A673 (cell line): Measurements from ENCODE around the gene TMEM273. TPM values are rescaled to one million over a fixed set of nuclear protein-coding genes. Genes with fewer than 3 reads are reported as not detected.

ENCODE experiments used
- BruUV-seq: library from RNA; stranded (reverse); fragments of 400-500 nt; replicated peaks from 2 replicates; lab custom pipeline; 2021; lab: Mats Ljungman, UMichigan
- CTCF ChIA-PET: fragments of 300-600 bp; sonication (Branson Sonifier 250); formaldehyde crosslinking; loops from one replicate; lab custom pipeline; 2022; ENCODE audit warnings: antibody characterized with exemption; lab: Charles Lee
- POLR2A ChIA-PET: fragments of 300-600 bp; sonication (Branson Sonifier 250); formaldehyde crosslinking; loops from one replicate; lab custom pipeline; 2022; ENCODE audit warnings: antibody characterized with exemption; ENCODE audit not compliant: low non-redundant PET; lab: Charles Lee
- DNase-seq: peaks from one replicate; pipeline ENCODE4 v3.0.0-alpha.2; 2015; ENCODE audit warnings: low spot score
- H3K27ac ChIP-seq: fragments of 200-600 bp; sonication (generic); 2 replicates; pipeline ENCODE4 v1.5.1; 2016; ENCODE audit warnings: mixed run types, low read depth, mild to moderate bottlenecking, mixed read lengths, antibody characterized with exemption, low read length; ENCODE audit not compliant: poor library complexity, severe bottlenecking
- H3K27me3 ChIP-seq: fragments of 200-600 bp; sonication (generic); replicated peaks from 2 replicates; pipeline ENCODE4 v1.6.1; 2017; ENCODE audit warnings: mixed run types, low read depth, mild to moderate bottlenecking, mixed read lengths, antibody characterized with exemption, low read length; ENCODE audit not compliant: insufficient read depth, poor library complexity
- H3K36me3 ChIP-seq: fragments of 200-600 bp; sonication (generic); 2 replicates; pipeline ENCODE4 v1.6.1; 2016; ENCODE audit warnings: mixed run types, mild to moderate bottlenecking, mixed read lengths, antibody characterized with exemption, low read length; ENCODE audit not compliant: insufficient read depth, poor library complexity, severe bottlenecking
- H3K4me1 ChIP-seq: fragments of 200-600 bp; sonication (generic); 2 replicates; pipeline ENCODE4 v1.6.1; 2017; ENCODE audit warnings: mixed run types, mild to moderate bottlenecking, mixed read lengths, antibody characterized with exemption, low read length; ENCODE audit not compliant: insufficient read depth, poor library complexity, severe bottlenecking
- H3K4me3 ChIP-seq: fragments of 200-600 bp; sonication (generic); 2 replicates; pipeline ENCODE4 v1.5.1; 2016; ENCODE audit warnings: low read depth, mixed run types, mild to moderate bottlenecking, mixed read lengths, low read length; ENCODE audit not compliant: poor library complexity, severe bottlenecking
- H3K9me3 ChIP-seq: fragments of 200-600 bp; sonication (generic); 2 replicates; pipeline ENCODE4 v1.6.1; 2016; ENCODE audit warnings: mixed run types, low read depth, mild to moderate bottlenecking, mixed read lengths, antibody characterized with exemption, low read length; ENCODE audit not compliant: poor library complexity, severe bottlenecking
- EZH2 ChIP-seq: fragments of 200-600 bp; sonication (generic); IDR thresholded peaks from 2 replicates; pipeline ENCODE4 v1.6.1; 2017; ENCODE audit warnings: borderline replicate concordance, low read depth, mild to moderate bottlenecking, mixed read lengths, antibody characterized with exemption, low read length; ENCODE audit not compliant: poor library complexity, severe bottlenecking
- intact Hi-C: fragments of 100-400 bp; cut with micrococcal nuclease; formaldehyde crosslinking; loops from one replicate; pipeline ENCODE4 v1.10.0; 2022; ENCODE audit not compliant: unreplicated experiment
- total RNA-seq: library from RNA; stranded (reverse); gene quantifications from 2 replicates; pipeline ENCODE4 v1.2.3, GENCODE V29; 2021
- TF ChIP-seq, protein P1 (sequence below): fragments of 300-800, 200-600 bp; sonication (generic); conservative IDR thresholded peaks from 2 replicates; pipeline ENCODE4 v1.5.1; 2017; ENCODE audit warnings: low read depth, mild to moderate bottlenecking, antibody characterized with exemption, low read length, moderate library complexity, mixed read lengths

The TMEM273 gene
- total RNA-seq, 1 experiment from 2014 or later: not detected

DNA sequence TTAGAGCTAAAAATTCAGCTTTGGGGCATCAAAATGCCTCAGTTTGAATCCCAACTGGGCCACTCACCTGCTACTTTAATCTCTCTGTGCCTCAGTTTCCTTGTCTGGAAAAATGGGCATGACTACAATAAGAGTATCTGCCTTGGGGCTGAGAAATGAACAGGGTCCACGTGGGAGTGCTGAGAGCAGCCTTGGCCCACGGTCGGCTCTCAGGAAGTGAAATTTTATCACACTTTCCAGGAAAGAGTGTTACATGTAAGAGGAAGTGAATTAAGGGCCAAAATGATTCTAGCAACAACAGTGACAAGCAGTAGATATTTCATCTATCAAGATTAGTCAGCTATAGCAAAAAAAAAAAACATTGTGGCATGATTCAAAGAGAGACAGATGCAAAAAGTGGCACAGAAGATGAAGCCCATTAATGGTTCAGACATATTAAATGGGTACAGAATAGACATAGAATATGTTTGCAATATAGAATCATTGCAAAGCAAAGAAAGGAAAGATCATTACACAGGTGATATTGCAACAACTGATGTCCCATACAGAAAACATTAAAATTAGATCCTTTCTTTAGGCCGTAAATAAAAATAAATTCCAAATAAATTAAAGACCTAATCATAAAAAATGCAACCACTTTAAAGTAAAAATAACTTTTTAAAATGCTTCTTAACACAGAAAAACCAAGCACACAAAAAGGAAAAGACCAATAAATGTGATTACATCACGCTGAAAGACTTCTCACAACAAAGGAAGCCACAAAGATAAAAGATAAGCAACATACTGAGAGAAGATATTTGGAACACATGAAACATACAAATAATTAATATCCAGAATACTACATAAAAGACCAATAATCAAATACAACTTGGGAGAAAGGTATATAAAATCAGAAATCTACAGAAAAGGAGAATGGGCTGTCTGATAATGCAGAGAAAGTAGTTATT, 4.3 kb downstream of the TMEM273 start:
- no TSS peak for BruUV-seq
- intact Hi-C loops: no loop called here
- no peaks in the 10 kb centered on the region for H3K4me1 ChIP-seq
- peaks cover 49% of the 10 kb centered on the region for H3K27me3 ChIP-seq
- no peaks in the 10 kb centered on the region for H3K9me3 ChIP-seq
- H3K27ac ChIP-seq: no peak overlapping the region
- H3K36me3 ChIP-seq: no peaks in the 10 kb centered on the region
- POLR2A ChIA-PET: no interaction called here
- DNase-seq: no peak
- CTCF ChIA-PET: no interaction called here
- H3K4me3 ChIP-seq: no peak overlapping the region
- TF ChIP-seq EZH2: no peak
- TF ChIP-seq, protein P1, sequence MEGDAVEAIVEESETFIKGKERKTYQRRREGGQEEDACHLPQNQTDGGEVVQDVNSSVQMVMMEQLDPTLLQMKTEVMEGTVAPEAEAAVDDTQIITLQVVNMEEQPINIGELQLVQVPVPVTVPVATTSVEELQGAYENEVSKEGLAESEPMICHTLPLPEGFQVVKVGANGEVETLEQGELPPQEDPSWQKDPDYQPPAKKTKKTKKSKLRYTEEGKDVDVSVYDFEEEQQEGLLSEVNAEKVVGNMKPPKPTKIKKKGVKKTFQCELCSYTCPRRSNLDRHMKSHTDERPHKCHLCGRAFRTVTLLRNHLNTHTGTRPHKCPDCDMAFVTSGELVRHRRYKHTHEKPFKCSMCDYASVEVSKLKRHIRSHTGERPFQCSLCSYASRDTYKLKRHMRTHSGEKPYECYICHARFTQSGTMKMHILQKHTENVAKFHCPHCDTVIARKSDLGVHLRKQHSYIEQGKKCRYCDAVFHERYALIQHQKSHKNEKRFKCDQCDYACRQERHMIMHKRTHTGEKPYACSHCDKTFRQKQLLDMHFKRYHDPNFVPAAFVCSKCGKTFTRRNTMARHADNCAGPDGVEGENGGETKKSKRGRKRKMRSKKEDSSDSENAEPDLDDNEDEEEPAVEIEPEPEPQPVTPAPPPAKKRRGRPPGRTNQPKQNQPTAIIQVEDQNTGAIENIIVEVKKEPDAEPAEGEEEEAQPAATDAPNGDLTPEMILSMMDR: no peak

DNA sequence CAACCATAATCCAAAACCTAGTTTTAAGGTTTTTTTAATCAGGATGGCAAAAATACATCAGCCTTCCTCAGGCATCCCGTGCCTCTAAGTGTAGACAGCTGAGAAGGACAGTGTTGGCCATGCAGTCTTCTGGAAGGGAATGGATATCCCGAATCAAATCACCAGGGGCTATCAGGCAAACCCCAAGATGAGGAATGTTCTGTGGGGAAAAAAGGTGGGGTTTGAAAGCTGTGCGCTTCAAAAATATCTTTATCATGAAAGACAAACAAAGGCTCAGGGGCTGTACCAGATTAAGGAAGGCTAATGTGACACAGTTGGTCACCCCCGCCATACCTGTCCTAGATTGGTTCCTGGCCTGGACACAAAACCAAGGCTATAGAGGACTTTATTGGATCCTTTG, 5.4 kb downstream of the TMEM273 start:
- Histone ChIP-seq H3K9me3 (no peaks in the 10 kb centered on the region), H3K27me3 (peaks cover 45% of the 10 kb centered on the region), H3K4me1 (no peaks in the 10 kb centered on the region), H3K4me3 (no peak overlapping the region), H3K27ac (no peak overlapping the region), H3K36me3 (no peaks in the 10 kb centered on the region)
- intact Hi-C loops: no loop called here
- POLR2A ChIA-PET: no interaction called here
- TF ChIP-seq, protein P1: no peak
- TF ChIP-seq EZH2: no peak
- CTCF ChIA-PET: no interaction called here
- no TSS peak for BruUV-seq
- DNase-seq: no peak

DNA sequence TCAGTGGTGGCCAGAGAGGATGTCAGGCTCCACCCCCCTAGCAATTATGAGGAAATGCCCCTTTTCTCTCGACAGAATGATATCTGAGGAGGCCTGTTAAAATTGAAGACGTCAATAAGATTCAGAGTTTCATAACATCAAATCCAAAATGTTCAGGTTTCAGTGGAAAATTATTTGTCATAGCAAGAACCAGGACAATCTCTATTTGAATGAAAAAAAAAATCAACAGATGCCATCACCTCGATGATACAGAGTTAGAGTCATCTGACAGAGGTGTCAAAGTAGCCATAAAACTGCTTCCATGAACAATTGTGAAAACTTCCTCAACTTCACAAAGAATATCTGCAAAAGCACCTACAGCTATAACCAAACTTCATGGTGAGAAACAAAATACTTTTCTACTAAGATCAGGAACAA, 7.7 kb downstream of the TMEM273 start:
- no peaks in the 10 kb centered on the region for H3K4me1 ChIP-seq
- DNase-seq: no peak
- POLR2A ChIA-PET: no interaction called here
- no peaks in the 10 kb centered on the region for H3K9me3 ChIP-seq
- no TSS peak for BruUV-seq
- TF ChIP-seq, protein P1: no peak
- no peak for TF ChIP-seq EZH2
- no peaks in the 10 kb centered on the region for H3K36me3 ChIP-seq
- CTCF ChIA-PET: no interaction called here
- peaks cover 29% of the 10 kb centered on the region for H3K27me3 ChIP-seq
- intact Hi-C loops: no loop called here
- H3K27ac ChIP-seq: no peak overlapping the region
- H3K4me3 ChIP-seq: no peak overlapping the region
